VCaP (cell line): ENCODE results near the gene BAIAP2L1.

ENCODE experiments used
- H3K27ac ChIP-seq: fragments of 450-650 bp; 2 replicates; pipeline ENCODE4 v1.5.1; 2017
- TF ChIP-seq, protein P1 (sequence below): fragments of 450-650 bp; conservative IDR thresholded peaks from 2 replicates; pipeline ENCODE4 v1.5.1; 2017; ENCODE audit warnings: mild to moderate bottlenecking, moderate library complexity

The BAIAP2L1 gene

DNA sequence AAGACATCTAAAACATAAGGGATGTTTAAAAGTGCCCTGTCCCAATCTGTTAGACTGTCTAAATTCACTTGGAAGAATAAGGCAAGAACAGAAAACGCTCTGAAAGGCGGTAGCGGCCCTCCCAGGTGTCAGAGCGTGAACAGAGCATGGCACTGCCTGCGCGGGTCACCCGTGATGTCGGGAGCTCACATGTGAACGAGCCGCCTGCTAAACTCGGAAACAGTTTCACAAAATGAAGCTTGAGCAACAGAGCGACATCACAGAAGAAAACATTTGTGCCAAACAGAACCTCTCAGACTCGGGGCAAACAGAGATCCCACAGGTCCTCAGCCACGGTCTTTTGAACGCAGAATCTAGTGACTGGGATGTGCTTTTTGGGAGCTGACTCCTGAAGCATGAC is 106.6 kb downstream of the BAIAP2L1 start:
- TF ChIP-seq, protein P1, sequence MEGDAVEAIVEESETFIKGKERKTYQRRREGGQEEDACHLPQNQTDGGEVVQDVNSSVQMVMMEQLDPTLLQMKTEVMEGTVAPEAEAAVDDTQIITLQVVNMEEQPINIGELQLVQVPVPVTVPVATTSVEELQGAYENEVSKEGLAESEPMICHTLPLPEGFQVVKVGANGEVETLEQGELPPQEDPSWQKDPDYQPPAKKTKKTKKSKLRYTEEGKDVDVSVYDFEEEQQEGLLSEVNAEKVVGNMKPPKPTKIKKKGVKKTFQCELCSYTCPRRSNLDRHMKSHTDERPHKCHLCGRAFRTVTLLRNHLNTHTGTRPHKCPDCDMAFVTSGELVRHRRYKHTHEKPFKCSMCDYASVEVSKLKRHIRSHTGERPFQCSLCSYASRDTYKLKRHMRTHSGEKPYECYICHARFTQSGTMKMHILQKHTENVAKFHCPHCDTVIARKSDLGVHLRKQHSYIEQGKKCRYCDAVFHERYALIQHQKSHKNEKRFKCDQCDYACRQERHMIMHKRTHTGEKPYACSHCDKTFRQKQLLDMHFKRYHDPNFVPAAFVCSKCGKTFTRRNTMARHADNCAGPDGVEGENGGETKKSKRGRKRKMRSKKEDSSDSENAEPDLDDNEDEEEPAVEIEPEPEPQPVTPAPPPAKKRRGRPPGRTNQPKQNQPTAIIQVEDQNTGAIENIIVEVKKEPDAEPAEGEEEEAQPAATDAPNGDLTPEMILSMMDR: no peak
- peak overlapping the region; percentile 64 for H3K27ac ChIP-seq

DNA sequence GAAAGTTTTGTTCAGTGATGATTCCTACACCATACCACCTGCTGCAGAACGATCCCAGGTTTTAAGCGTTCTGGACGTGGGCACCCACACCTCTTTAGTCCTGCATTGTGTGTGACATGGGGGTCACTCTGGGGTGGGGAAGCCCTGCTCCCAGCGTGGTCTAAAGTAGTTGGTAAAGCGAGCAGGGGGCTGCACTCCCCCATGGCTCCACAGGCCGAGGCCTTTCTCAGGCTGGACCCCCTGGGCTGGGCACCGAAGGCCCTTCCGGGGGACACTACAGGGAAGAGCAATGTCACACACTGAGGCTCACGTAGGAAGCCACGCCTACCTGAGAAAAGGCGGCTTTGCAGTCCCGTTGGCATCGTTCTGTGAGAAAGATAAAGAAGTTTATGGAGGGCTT is 107.1 kb downstream of the BAIAP2L1 start:
- TF ChIP-seq, protein P1: no peak
- peak overlapping the region; percentile 64 for H3K27ac ChIP-seq

- TF ChIP-seq, protein P1: no peak
- H3K27ac ChIP-seq: peak overlapping the region; percentile 64; the same call in 1 of the 2 replicates
Measured at GRCh38 chr7:98293265-98293664, 107.6 kb downstream of the BAIAP2L1 start.

GRCh38 chr7:98291717-98292116 is 109.2 kb downstream of the BAIAP2L1 start:
- peak overlapping the region; percentile 19; the same call in 1 of the 2 replicates for H3K27ac ChIP-seq

GRCh38 chr7:98289333-98289875 is 111.5 kb downstream of the BAIAP2L1 start:
- TF ChIP-seq, protein P1: no peak
- peak overlapping the region; percentile 97 for H3K27ac ChIP-seq

More at GRCh38 chr7:98291717-98292116, 109.2 kb downstream of the BAIAP2L1 start:
- TF ChIP-seq, protein P1: no peak

- TF ChIP-seq, protein P1: no peak
- peak overlapping the region; percentile 97 for H3K27ac ChIP-seq
Measured at GRCh38 chr7:98288064-98288823, 112.6 kb downstream of the BAIAP2L1 start.

DNA sequence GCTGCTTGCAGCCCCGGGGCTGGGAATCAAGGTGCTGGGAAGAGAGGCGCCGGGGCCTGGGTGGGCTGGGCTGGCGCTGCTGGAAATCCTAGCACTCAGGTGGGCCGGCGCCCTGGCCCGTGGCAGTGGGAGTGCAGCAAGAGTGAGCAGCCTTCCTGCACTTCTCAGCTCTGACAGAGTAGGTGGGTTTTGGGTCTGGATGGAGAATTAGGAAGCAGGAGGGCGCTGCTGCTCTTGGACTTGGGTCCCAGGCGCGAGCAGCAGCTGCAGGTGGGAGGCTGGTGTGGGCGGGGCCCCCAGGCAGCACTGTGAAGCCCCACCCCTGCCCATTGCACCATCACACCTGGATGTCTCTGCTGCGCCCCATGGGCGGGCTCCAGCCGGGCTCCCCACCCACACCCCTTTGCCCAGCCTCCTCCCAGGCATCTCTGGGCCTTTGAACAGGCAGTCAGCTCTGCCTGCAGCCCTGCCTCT is 113.4 kb downstream of the BAIAP2L1 start:
- TF ChIP-seq, protein P1: no peak
- H3K27ac ChIP-seq: peak overlapping the region; percentile 97; the same call in 1 of the 2 replicates
